Measurements from ENCODE around the gene COL4A5. TPM values are rescaled to one million over a fixed set of nuclear protein-coding genes. Genes with fewer than 3 reads are reported as not detected.

Gene COL4A5
- total and polyA plus RNA-seq, 3 donors from 2014 or later, result 13.4 to 33.0 (median 23.8) TPM

DNA sequence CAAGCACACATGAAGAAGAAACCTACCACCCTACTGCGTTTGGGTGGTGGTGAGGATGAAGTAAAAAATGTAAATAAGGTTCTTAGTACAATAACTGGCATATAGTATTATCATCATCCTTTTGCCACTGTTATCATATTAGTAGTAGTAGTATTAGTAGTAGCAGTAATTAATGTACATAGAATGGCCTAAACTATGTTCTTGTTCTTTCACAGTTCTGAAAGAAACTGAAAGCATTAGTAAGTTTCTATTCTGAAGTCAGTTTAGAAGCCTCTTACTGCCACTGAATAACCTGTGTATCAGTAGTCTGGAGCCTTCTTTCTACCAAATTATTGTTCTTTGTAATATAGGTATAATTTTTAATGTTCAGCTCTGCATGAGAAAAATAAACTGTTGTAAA, 22.4 kb upstream of the COL4A5 start:
- TF ChIP-seq, protein P1, sequence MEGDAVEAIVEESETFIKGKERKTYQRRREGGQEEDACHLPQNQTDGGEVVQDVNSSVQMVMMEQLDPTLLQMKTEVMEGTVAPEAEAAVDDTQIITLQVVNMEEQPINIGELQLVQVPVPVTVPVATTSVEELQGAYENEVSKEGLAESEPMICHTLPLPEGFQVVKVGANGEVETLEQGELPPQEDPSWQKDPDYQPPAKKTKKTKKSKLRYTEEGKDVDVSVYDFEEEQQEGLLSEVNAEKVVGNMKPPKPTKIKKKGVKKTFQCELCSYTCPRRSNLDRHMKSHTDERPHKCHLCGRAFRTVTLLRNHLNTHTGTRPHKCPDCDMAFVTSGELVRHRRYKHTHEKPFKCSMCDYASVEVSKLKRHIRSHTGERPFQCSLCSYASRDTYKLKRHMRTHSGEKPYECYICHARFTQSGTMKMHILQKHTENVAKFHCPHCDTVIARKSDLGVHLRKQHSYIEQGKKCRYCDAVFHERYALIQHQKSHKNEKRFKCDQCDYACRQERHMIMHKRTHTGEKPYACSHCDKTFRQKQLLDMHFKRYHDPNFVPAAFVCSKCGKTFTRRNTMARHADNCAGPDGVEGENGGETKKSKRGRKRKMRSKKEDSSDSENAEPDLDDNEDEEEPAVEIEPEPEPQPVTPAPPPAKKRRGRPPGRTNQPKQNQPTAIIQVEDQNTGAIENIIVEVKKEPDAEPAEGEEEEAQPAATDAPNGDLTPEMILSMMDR (IDR thresholded peaks at IDR 0.05), result no peak
- TF ChIP-seq POLR2A (IDR thresholded peaks at IDR 0.05), result no peak
- Histone ChIP-seq H3K9me3 (no peaks in the 10 kb centered on the region), H3K36me3 (ENCODE audit: low read depth, missing control alignments) (no peaks in the 10 kb centered on the region), H3K4me1 (no peaks in the 10 kb centered on the region), H3K4me3 (no peak overlapping the region), H3K27ac (no peak overlapping the region), H3K27me3 (no peaks in the 10 kb centered on the region)
- WGBS, 2 donors, result 60 to 69% methylated on average over 1 of the region's 1 CpG
- intact Hi-C loops (cut with DNase I; ENCODE audit: low total_unique reads), result no loop called here
- no peak for DNase-seq

DNA sequence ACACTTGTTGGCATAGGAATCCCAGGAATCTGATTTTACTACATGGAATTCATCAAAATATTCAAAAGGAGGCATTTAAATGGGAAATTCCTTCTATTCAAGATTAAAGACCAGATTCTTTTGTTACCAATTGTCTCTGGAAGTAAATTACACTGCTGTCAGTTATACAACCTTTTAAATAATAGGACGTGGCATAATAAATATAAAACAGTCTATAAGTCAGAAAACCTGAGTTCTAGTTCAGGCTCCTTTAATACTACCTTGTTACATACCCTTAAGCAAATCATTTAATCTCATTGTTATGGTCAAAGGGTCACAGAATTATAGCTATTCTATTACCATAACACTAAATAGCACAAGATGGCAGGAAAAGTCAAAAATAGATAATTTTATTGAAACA, 20.2 kb upstream of the COL4A5 start:
- Histone ChIP-seq H3K36me3 (ENCODE audit: low read depth, missing control alignments) (no peaks in the 10 kb centered on the region), H3K4me3 (no peak overlapping the region), H3K27ac (no peak overlapping the region), H3K27me3 (no peaks in the 10 kb centered on the region), H3K4me1 (no peaks in the 10 kb centered on the region), H3K9me3 (no peaks in the 10 kb centered on the region)
- WGBS, 2 donors, result 72 to 80% methylated on average over 1 of the region's 1 CpG
- DNase-seq, result no peak
- TF ChIP-seq, protein P1 (IDR thresholded peaks at IDR 0.05), result no peak
- no peak for TF ChIP-seq POLR2A (IDR thresholded peaks at IDR 0.05)
- intact Hi-C loops (cut with DNase I; ENCODE audit: low total_unique reads), result no loop called here

DNA sequence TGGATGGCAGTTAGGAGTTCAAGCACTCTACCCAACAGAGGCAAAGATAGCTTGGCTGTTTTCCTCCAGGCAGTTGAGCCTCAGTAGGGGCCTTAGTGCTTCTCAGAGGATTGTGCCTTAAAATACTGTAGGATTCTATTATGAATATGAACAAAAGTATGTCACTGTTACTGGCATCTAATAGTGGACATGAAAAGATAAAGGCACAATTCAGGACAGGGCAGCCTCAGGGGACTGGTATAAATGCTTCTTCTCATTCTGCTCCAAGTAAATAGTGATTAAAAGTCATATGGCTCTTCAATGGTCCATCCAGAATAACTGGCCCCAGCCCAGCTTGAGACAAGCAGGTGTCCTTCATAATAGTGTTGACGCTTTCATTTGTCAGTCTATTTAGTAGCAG, 19.2 kb upstream of the COL4A5 start:
- intact Hi-C loops (cut with DNase I; ENCODE audit: low total_unique reads), result no loop called here
- Histone ChIP-seq H3K4me1 (no peaks in the 10 kb centered on the region), H3K9me3 (no peaks in the 10 kb centered on the region), H3K4me3 (no peak overlapping the region), H3K36me3 (ENCODE audit: low read depth, missing control alignments) (no peaks in the 10 kb centered on the region), H3K27ac (no peak overlapping the region), H3K27me3 (no peaks in the 10 kb centered on the region)
- TF ChIP-seq POLR2A (IDR thresholded peaks at IDR 0.05), result no peak
- TF ChIP-seq, protein P1 (IDR thresholded peaks at IDR 0.05), result no peak
- 83 to 100% methylated on average over 1 of the region's 1 CpG for WGBS, 2 donors
- DNase-seq, result no peak

DNA sequence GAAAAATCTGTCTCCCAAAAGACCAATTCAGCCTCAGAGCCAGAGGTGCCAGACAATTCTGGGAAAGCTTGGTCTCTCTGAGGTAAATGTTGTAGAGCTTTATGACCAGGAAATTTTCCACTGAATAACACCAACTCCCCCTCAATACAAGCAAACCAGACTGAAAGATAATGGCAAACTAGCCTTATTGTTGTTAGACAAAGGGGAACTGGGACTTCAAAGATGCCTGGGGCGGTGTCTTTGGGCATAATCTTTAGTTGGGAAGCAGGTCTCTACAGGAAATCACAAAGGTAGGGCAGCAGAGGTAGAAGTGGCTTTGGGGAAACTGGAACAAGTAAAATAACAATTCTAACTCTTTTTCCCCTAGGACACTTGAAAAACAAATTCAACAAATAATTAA, 13.4 kb upstream of the COL4A5 start:
- no peaks in the 10 kb centered on the region for H3K36me3 ChIP-seq (ENCODE audit: low read depth, missing control alignments)
- DNase-seq, result no peak
- H3K27me3 ChIP-seq, result no peaks in the 10 kb centered on the region
- intact Hi-C loops (cut with DNase I; ENCODE audit: low total_unique reads), result no loop called here
- H3K4me1 ChIP-seq, result no peaks in the 10 kb centered on the region
- H3K27ac ChIP-seq, result no peak overlapping the region
- WGBS, 2 donors, result 70 to 73% methylated on average over 1 of the region's 1 CpG
- H3K9me3 ChIP-seq, result no peaks in the 10 kb centered on the region
- TF ChIP-seq POLR2A (IDR thresholded peaks at IDR 0.05), result no peak
- TF ChIP-seq, protein P1 (IDR thresholded peaks at IDR 0.05), result no peak
- no peak overlapping the region for H3K4me3 ChIP-seq

DNA sequence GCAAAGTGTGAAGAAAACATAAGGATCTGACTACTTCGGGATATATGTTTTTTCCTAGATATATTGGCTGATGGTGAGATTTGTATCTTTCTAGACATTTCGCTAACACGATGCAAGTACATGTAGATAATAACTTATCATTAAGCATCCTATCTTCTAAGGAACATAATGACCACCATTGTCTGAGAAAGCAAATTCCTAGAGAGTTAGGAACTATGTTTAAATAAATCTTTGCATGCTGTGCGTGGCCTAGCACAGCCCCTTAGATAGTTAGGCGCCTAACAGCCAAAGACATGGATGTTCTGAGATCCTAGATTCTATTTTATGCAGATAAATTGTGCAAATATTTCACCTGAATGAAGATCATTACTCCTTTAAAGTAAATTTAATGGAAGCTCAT, 4.4 kb upstream of the COL4A5 start:
- H3K27ac ChIP-seq, result no peak overlapping the region
- TF ChIP-seq, protein P1 (IDR thresholded peaks at IDR 0.05), result no peak
- no peak for TF ChIP-seq POLR2A (IDR thresholded peaks at IDR 0.05)
- WGBS, 2 donors, result 79 to 85% methylated on average over 5 of the region's 5 CpGs

More for the DNA sequence above, 4.4 kb upstream of the COL4A5 start:
- Histone ChIP-seq H3K4me1 (no peaks in the 10 kb centered on the region), H3K36me3 (ENCODE audit: low read depth, missing control alignments) (no peaks in the 10 kb centered on the region), H3K9me3 (no peaks in the 10 kb centered on the region), H3K27me3 (no peaks in the 10 kb centered on the region), H3K4me3 (no peak overlapping the region)
- no peak for DNase-seq
- intact Hi-C loops (cut with DNase I; ENCODE audit: low total_unique reads), result no loop called here
